Neural progenitor cell (in vitro differentiated cells): ENCODE data around the gene ZNF385C. TPM values are rescaled to one million over a fixed set of nuclear protein-coding genes. Genes with fewer than 3 reads are reported as not detected.

Experiments
- DNase-seq: peaks from one replicate; pipeline ENCODE4 v3.0.0-alpha.2; 2016; ENCODE audit warnings: low spot score
- H2AFZ ChIP-seq: fragments of 200-600 bp; sonication (generic); replicated peaks from 2 replicates; pipeline ENCODE4 v1.6.1; 2016; ENCODE audit warnings: antibody characterized with exemption
- H3F3A ChIP-seq: fragments of 200-600 bp; sonication (generic); 2 replicates; pipeline ENCODE4 v1.6.1; 2016; ENCODE audit warnings: antibody characterized with exemption, low read depth
- H3K27ac ChIP-seq: fragments of 200-600 bp; sonication (generic); 2 replicates; pipeline ENCODE4 v1.5.1; 2016; ENCODE audit warnings: mild to moderate bottlenecking
- H3K27me3 ChIP-seq: fragments of 200-600 bp; sonication (generic); 2 replicates; pipeline ENCODE4 v1.6.1; 2016; ENCODE audit warnings: mild to moderate bottlenecking, moderate library complexity
- H3K36me3 ChIP-seq: fragments of 200-600 bp; sonication (generic); 2 replicates; pipeline ENCODE4 v1.5.1; 2016
- H3K4me1 ChIP-seq: fragments of 200-600 bp; sonication (generic); 2 replicates; pipeline ENCODE4 v1.6.1; 2016; ENCODE audit warnings: mixed run types
- H3K4me2 ChIP-seq: fragments of 200-600 bp; sonication (generic); 2 replicates; pipeline ENCODE4 v1.6.1; 2016
- H3K4me3 ChIP-seq: fragments of 200-600 bp; sonication (generic); 2 replicates; pipeline ENCODE4 v1.5.1; 2016
- H3K79me2 ChIP-seq: fragments of 200-600 bp; sonication (generic); 2 replicates; pipeline ENCODE4 v1.6.1; 2016; ENCODE audit warnings: low read depth
- H3K9ac ChIP-seq: fragments of 200-600 bp; sonication (generic); 2 replicates; pipeline ENCODE4 v1.6.1; 2016
- H3K9me3 ChIP-seq: fragments of 200-600 bp; sonication (generic); 2 replicates; pipeline ENCODE4 v1.5.1; 2016; ENCODE audit warnings: low read depth
- H4K20me1 ChIP-seq: fragments of 200-600 bp; sonication (generic); 2 replicates; pipeline ENCODE4 v1.6.1; 2016; ENCODE audit warnings: low read depth
- H3K27ac Mint-ChIP-seq: 3 replicates; pipeline ENCODE4 v1.8.0; 2021; ENCODE audit warnings: mixed read lengths
- H3K27me3 Mint-ChIP-seq: 2 replicates; pipeline ENCODE4 v1.8.0; 2022; ENCODE audit warnings: low read depth, mild to moderate bottlenecking, inconsistent platforms, moderate library complexity, mixed read lengths; ENCODE audit not compliant: insufficient read depth
- H3K36me3 Mint-ChIP-seq: 3 replicates; pipeline ENCODE4 v1.8.0; 2021; ENCODE audit warnings: mixed read lengths
- H3K4me1 Mint-ChIP-seq: 3 replicates; pipeline ENCODE4 v1.8.0; 2021; ENCODE audit warnings: mixed read lengths
- H3K4me3 Mint-ChIP-seq: 3 replicates; pipeline ENCODE4 v1.8.0; 2021; ENCODE audit warnings: mild to moderate bottlenecking, moderate library complexity, mixed read lengths
- H3K9me3 Mint-ChIP-seq: 3 replicates; pipeline ENCODE4 v1.8.0; 2020; ENCODE audit warnings: mixed read lengths
- CTCF ChIP-seq: fragments of 200-600 bp; sonication (generic); IDR thresholded peaks from 2 replicates; pipeline ENCODE4 v1.5.1; 2017; ENCODE audit warnings: antibody characterized with exemption, mild to moderate bottlenecking
- EZH2 ChIP-seq: fragments of 200-600 bp; sonication (generic); IDR thresholded peaks from 2 replicates; pipeline ENCODE4 v1.6.1; 2017; ENCODE audit warnings: antibody characterized with exemption, mild to moderate bottlenecking, moderate library complexity
- EZH2phosphoT487 ChIP-seq: fragments of 200-600 bp; sonication (generic); IDR thresholded peaks from 2 replicates; pipeline ENCODE4 v1.6.1; 2017; ENCODE audit warnings: antibody characterized with exemption
- total RNA-seq: library from RNA; depleted of rRNA; stranded (reverse); fragments of >200 nt; gene quantifications from 2 replicates; pipeline ENCODE4 v1.2.3, GENCODE V29; 2015; ENCODE audit warnings: low replicate concordance

The ZNF385C gene
- total RNA-seq, 1 donor from 2014 or later = 5.0 TPM

DNA sequence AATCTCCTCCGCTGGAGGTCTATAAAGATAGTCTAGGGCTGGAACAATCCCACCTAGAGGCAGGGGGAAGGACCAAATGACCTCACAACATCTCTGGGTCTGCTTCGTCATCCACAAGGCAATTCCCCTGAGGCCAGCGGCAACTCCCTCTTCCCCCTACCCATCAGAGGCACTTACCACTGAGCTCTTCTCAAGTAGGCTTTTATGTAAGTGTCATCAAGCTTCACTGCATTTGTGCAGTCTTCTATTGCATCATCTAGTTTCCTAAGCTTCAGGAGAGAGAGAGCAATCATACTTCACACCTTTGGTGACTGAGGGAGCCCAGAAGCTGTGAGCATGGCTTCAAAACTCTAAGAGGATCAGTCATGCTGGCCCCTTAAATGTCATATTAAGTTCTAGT is 110.6 kb downstream of the ZNF385C start:
- Mint-ChIP-seq H3K4me3 (no peak overlapping the region), H3K4me1 (peaks cover 3% of the 10 kb centered on the region), H3K27me3 (peaks cover 3% of the 10 kb centered on the region), H3K36me3 (peaks cover 29% of the 10 kb centered on the region), H3K9me3 (no peaks in the 10 kb centered on the region), H3K27ac (no peak overlapping the region)
- Histone ChIP-seq H3K4me3 (no peak overlapping the region), H3K27ac (no peak overlapping the region), H3K4me2 (no peak overlapping the region), H2AFZ (no peak overlapping the region), H3K79me2 (no peaks in the 10 kb centered on the region), H3K4me1 (no peaks in the 10 kb centered on the region), H3K27me3 (no peaks in the 10 kb centered on the region), H3K9me3 (no peaks in the 10 kb centered on the region), H3F3A (peaks cover 4% of the 10 kb centered on the region), H3K9ac (no peak overlapping the region), H3K36me3 (peaks cover 22% of the 10 kb centered on the region), H4K20me1 (no peaks in the 10 kb centered on the region)
- DNase-seq = no peak
- TF ChIP-seq CTCF = no peak
- TF ChIP-seq EZH2 = no peak
- TF ChIP-seq EZH2phosphoT487 = no peak

GRCh38 chr17:41986634-41987033 is 111.6 kb downstream of the ZNF385C start:
- DNase-seq = no peak
- Histone ChIP-seq H3K36me3 (peaks cover 24% of the 10 kb centered on the region), H3K79me2 (no peaks in the 10 kb centered on the region), H2AFZ (no peak overlapping the region), H3K9me3 (no peaks in the 10 kb centered on the region), H3K9ac (no peak overlapping the region), H3K4me3 (no peak overlapping the region), H4K20me1 (no peaks in the 10 kb centered on the region), H3F3A (peaks cover 4% of the 10 kb centered on the region), H3K4me2 (no peak overlapping the region), H3K27me3 (no peaks in the 10 kb centered on the region), H3K27ac (no peak overlapping the region), H3K4me1 (no peaks in the 10 kb centered on the region)
- peaks cover 33% of the 10 kb centered on the region for H3K36me3 Mint-ChIP-seq
- H3K27ac Mint-ChIP-seq = no peak overlapping the region
- TF ChIP-seq EZH2phosphoT487 = no peak
- no peaks in the 10 kb centered on the region for H3K9me3 Mint-ChIP-seq
- H3K27me3 Mint-ChIP-seq = peaks cover 3% of the 10 kb centered on the region
- H3K4me3 Mint-ChIP-seq = no peak overlapping the region
- peaks cover 3% of the 10 kb centered on the region for H3K4me1 Mint-ChIP-seq

- H3K79me2 ChIP-seq = no peaks in the 10 kb centered on the region
- no peaks in the 10 kb centered on the region for H3K4me1 ChIP-seq
- no peaks in the 10 kb centered on the region for H3K9me3 ChIP-seq
- H4K20me1 ChIP-seq = no peaks in the 10 kb centered on the region
- no peaks in the 10 kb centered on the region for H3K27me3 ChIP-seq
- peaks cover 27% of the 10 kb centered on the region for H3K36me3 ChIP-seq
- no peak for DNase-seq
- no peak overlapping the region for H3K9ac ChIP-seq
- Mint-ChIP-seq H3K27ac (no peak overlapping the region), H3K9me3 (no peaks in the 10 kb centered on the region), H3K4me1 (peaks cover 3% of the 10 kb centered on the region), H3K36me3 (peaks cover 33% of the 10 kb centered on the region), H3K4me3 (no peak overlapping the region), H3K27me3 (peaks cover 3% of the 10 kb centered on the region)
- H3F3A ChIP-seq = peaks cover 4% of the 10 kb centered on the region
- H3K4me3 ChIP-seq = no peak overlapping the region
- no peak overlapping the region for H3K4me2 ChIP-seq
- TF ChIP-seq EZH2phosphoT487 (no peak), EZH2 (no peak), CTCF (no peak)
- H2AFZ ChIP-seq = no peak overlapping the region
- no peak overlapping the region for H3K27ac ChIP-seq
Observed at GRCh38 chr17:41985919-41986318, 112.4 kb downstream of the ZNF385C start.

GRCh38 chr17:41984454-41984853 is 113.8 kb downstream of the ZNF385C start:
- Mint-ChIP-seq H3K27ac (no peak overlapping the region), H3K9me3 (no peaks in the 10 kb centered on the region), H3K4me3 (no peak overlapping the region), H3K27me3 (peaks cover 5% of the 10 kb centered on the region), H3K36me3 (peaks cover 42% of the 10 kb centered on the region), H3K4me1 (peaks cover 3% of the 10 kb centered on the region)
- no peak for DNase-seq
- H4K20me1 ChIP-seq = no peaks in the 10 kb centered on the region
- no peak overlapping the region for H3K27ac ChIP-seq
- no peaks in the 10 kb centered on the region for H3K4me1 ChIP-seq
- H3K9ac ChIP-seq = no peak overlapping the region
- H3K79me2 ChIP-seq = no peaks in the 10 kb centered on the region
- H3K36me3 ChIP-seq = peaks cover 19% of the 10 kb centered on the region
- no peak overlapping the region for H2AFZ ChIP-seq
- peaks cover 4% of the 10 kb centered on the region for H3F3A ChIP-seq
- TF ChIP-seq EZH2 (no peak), EZH2phosphoT487 (no peak), CTCF (no peak)
- H3K9me3 ChIP-seq = no peaks in the 10 kb centered on the region
- no peaks in the 10 kb centered on the region for H3K27me3 ChIP-seq
- H3K4me3 ChIP-seq = no peak overlapping the region
- H3K4me2 ChIP-seq = no peak overlapping the region
